NCI-H526 (cell line): Measurements from ENCODE around the gene FAM228B.
"Not testable (repeated sequence)": the region's sequence is repeated elsewhere in the genome, so short reads cannot be mapped to it uniquely, and the experiment has no call there.

ENCODE experiments used
- DNase-seq, 2 experiments: peaks; one replicate each; lab custom pipeline; 2025; lab: John Stamatoyannopoulos, UW

The FAM228B gene

DNA sequence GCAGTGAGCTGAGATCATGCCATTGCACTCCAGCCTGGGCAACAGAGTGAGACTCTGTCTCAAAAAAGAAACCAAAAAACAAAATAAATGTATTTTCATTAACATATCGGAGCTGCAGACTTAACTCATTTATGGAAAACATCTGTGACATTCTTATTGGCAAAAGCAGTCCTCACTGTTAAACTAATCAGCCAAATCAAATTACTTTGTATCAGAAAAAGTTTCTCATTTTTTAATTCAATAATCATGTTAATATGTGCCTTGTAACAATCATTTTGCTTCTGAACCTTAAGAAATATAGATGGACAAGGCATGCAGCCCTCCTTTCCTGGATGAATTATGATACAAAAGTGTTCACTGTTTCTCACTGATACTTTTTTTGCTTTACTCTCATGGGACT, 20.6 kb upstream of the FAM228B start:
- no peak for DNase-seq

DNA sequence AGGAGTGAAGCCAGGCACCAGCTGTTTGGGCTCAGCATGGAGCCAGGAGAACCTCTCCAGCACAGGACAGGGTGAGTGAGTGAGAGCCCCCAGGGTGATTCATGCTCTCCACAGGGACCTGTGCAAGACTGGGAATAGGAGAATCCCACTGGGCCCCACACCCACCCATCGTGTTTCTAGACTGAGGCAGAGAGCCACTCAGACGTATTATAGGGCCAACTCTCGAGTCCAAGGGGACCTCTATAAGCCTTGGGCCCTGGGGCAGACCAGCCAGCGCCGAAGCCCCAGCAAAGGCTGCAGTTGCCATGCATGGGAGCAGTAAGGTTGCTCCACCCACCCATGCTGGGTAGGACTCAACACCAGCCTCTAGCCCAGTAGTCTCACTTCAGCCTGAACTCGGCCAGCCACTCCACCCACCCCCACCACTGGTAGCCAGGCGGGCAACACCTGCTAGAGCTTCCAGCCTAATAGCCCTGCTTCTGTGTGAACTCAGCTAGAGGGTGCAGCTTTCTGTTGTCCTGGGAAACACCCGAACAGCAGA, 19.1 kb upstream of the FAM228B start:
- no peak for DNase-seq

GRCh38 chr2:24104906-24105305, 18.4 kb upstream of the FAM228B start:
- no peak for DNase-seq

DNA sequence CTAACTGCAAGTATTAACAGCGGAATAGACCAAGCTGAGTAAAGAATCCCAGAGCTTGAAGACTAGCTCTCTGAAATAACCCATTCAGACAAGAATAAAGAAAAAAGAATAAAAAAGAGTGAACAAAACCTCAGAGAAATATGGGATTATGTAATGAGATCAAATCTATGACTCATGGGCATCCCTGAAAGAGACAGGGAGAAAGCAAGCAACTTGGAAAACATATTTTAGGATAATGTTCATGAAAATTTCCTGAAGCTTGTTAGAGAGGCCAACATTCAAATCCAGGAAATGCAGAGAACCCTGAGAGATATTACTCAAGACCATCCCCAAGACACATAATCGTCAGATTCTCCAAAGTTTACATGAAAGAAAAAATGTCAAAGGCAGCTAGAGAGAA, 17.5 kb upstream of the FAM228B start:
- no peak for DNase-seq

GRCh38 chr2:24106786-24107185, 16.5 kb upstream of the FAM228B start:
- DNase-seq = no peak

DNA sequence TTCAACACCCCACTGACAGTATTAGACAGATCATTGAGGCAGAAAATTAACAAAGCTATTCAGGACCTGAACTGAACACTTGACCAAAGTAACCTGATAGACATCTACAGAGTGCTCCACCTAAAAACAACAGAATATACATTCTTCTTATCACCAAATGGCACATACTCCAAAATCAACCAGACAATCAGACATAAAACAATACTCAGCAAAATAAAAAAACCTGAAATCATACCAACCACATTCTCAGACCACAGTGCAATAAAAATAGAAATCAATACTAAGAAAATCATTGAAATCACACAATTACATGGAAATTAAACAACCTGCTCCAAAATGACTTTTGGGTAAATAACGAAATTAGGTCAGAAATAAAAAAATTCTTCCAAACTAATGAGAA, 15.9 kb upstream of the FAM228B start:
- no peak for DNase-seq

GRCh38 chr2:24109431-24109830, 13.8 kb upstream of the FAM228B start:
- not testable (repeated sequence) for DNase-seq

DNA sequence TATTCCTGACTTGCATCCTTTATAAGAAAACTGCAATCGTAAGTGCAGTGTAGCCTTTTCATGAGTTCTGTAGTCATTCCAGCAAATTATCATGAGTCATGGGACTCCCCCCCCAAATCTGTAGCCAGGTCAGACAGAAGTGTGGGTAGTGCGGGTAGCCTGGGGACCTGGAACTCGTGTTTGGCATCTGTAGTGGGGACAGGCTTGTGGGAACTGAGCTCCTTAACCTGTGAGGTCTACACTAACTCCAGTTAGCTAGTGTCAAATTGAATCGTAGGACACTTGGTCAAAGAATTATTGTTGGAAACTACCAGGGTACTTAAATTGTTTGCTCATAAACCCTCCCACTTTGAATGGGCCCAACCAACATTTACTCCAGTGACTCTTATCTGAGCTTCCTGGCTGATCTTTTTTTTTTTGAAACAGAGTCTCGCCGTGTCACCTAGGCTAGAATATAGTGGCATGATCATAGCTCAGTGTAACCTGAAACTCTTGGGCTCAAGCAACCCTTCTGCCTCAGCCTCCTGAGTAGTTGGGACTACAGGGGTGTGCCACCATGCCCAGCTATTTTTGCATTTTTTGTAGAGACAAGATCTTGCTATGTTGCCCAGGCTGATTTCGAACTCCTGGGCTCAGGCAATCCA, 12.5 kb upstream of the FAM228B start:
- no peak for DNase-seq

- no peak for DNase-seq
These were observed 11.8 kb upstream of the FAM228B start for GRCh38 chr2:24111407-24111901.

DNA sequence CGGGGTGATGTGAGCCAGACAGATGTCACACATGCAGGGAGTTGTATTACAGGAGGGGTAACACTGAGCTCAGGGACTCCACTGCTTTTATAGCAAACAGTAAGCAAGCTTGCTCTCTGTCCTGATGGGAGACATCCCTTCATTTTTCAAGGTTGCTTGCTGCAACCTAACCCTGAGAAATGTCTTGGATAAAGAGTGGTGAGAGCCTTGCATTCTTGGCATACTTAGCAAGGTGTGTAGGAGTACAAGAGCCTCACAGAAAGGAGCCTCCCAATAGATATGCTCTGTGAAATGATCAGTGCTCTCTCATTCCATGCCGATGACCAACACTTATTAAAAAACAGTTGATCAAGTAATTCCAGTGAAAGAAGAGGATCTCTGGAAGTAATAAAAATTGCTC, 8.2 kb upstream of the FAM228B start:
- no peak for DNase-seq

GRCh38 chr2:24117902-24118301, 5.4 kb upstream of the FAM228B start:
- DNase-seq = no peak

GRCh38 chr2:24121066-24121465, 2.2 kb upstream of the FAM228B start:
- no peak for DNase-seq

GRCh38 chr2:24121469-24121868, 1.8 kb upstream of the FAM228B start:
- no peak for DNase-seq

DNA sequence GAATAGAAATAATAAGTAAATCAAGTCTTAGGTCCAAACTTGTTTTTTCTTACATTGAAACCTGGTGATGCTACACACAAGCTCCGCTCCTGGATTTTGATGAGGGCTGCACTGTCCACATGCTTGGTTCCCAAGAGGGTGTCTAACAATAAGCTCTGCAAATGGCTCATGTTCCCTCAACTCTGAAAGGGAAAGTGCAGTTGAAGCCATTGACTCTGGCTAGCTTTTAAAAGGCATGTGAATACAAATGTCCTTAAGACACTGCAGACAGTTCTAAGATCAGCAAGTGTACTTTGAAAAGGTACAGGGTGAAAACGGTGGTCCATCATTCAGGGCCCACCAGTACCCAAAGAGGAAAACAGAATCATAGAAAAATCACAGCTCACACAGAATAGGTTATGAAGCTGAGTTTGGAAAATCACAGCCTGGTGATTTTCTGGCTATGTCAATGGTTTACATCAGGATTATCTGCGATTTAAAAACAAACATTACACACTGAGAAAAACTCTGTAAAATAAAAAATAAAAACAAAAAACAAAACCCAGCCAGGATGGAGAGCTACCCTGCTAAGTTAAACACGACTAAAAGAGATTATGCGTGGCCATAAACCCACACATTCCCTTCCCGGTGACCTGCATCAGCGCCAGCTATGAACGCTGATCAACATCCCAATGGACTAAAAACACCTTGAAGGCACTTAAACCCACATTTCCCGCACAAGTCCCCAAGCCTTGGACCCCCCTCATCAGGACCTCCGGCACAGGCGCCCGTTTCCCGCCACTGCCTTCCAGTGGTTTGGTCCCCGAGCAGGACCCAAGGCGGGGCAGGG, 689 bp upstream of the FAM228B start:
- no peak for DNase-seq

DNA sequence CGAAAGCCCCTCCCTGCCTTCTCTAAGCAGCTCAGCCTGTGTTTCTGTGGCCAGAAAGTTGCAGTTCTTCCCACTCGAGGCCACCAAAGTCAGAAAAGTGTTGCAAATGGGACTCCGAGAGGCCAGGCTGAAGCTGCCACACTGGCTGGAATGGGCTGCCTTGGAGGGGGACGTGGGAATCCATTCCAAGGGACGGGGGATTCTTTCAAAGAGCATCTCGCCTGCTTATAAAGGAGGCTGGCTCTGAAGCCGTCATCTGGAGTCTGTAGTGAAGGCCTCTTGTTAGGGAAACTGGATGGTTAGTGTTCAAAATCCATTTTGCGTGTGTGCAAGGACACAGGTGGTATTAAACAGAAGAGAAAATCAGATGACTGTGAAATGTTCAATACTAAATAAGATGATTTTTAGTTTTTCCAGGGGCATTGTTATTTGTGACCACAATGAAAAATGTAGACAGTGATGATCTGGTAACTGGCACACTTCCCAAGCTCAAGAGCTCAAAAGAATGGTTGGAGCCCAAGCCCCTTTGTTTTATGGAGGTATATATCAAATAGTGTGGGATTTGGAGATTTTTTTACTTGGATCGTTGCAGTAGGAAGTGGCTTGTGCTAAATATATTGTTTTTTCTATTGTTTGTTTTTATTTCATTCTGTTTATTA, 782 bp downstream of the FAM228B start:
- DNase-seq = no peak

- DNase-seq = no peak
These were observed 2.7 kb downstream of the FAM228B start for GRCh38 chr2:24125956-24126355.

DNA sequence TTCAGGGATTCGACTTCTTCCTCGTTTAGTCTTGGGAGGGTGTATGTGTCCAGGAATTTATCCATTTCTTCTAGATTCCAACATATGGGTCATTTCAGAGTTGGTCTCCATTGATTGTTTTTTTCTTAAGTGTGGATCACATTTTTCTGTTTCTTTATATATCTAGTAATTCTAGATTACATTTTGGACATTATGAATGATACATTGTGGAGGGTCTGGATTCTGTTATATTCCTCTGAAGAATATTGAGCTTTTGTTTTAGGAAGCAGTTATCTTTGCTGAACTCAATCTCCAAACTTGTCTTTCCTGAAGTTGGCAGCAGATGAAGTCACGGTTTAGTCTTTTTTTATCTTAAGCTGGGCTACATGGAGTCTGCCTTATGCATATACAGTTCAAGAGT, 9.3 kb downstream of the FAM228B start:
- DNase-seq = no peak

DNA sequence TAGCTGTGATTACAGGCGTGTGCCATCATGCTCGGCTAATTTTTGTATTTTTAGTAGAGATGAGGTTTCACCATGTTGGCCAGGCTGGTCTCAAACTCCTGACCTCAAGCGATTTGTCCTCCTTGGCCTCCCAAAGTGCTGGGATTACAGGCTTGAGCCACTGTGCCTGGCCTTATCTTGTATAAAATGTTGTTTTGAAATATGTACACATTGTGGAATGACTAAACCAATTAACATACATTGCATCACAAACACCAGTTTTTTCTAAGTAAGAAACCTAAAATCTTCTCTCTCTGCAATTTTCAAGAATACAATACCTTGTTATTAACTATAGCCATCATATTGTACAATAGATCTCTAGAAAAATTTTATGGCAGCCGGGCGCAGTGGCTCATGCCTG, 17.0 kb downstream of the FAM228B start:
- not testable (repeated sequence) for DNase-seq

- no peak for DNase-seq
These were observed 24.1 kb downstream of the FAM228B start for GRCh38 chr2:24147364-24147763.

- DNase-seq = no peak
These were observed 29.3 kb downstream of the FAM228B start for GRCh38 chr2:24152413-24153197.

GRCh38 chr2:24153478-24153877, 30.2 kb downstream of the FAM228B start:
- DNase-seq = peak in 1 of 2 experiments; percentile 4

GRCh38 chr2:24158131-24158530, 34.9 kb downstream of the FAM228B start:
- DNase-seq = no peak
